HCT116 (cell line): ENCODE data around the gene BTN1A1. TPM values are rescaled to one million over a fixed set of nuclear protein-coding genes. Genes with fewer than 3 reads are reported as not detected.

Source experiments
- ATAC-seq: fragments of 200-7000 bp; cut with Tn5 transposase; 2 replicates; pipeline ENCODE4 v1.9.1; 2020; ENCODE audit warnings: mild to moderate bottlenecking, moderate library complexity
- BruUV-seq: library from RNA; stranded (reverse); fragments of 400-500 nt; replicated peaks from 2 replicates; lab custom pipeline; 2021; lab: Mats Ljungman, UMichigan
- CTCF ChIA-PET: fragments of 300-600 bp; sonication (Branson Sonifier 250); formaldehyde crosslinking; loops from one replicate; lab custom pipeline; 2021; ENCODE audit warnings: antibody characterized with exemption; lab: Charles Lee
- POLR2A ChIA-PET: fragments of 300-600, 350-600 bp; sonication (Branson Sonifier 250); formaldehyde crosslinking; loops from one replicate; lab custom pipeline; 2021; ENCODE audit warnings: antibody characterized with exemption; lab: Charles Lee
- RAD21 ChIA-PET, 2 experiments: fragments of 300-600 bp; sonication (Branson Sonifier 250); formaldehyde crosslinking; loops; one replicate each; lab custom pipeline; 2023; ENCODE audit warnings: low total read pairs in 2 of 2; ENCODE audit not compliant: uncharacterized antibody in 2 of 2, unreplicated experiment in 2 of 2, low non-redundant PET in 1 of 2; lab: Charles Lee
- DNase-seq: peaks from one replicate; pipeline ENCODE4 v3.0.0-alpha.2; 2010; ENCODE audit warnings: low read depth, low spot score
- H2AFZ ChIP-seq: fragments of 200-600 bp; shearing (Covaris generic), sonication (generic); 2 replicates; pipeline ENCODE4 v1.6.1; 2017; ENCODE audit warnings: low read depth, mixed run types, mixed read lengths, antibody characterized with exemption, low read length; ENCODE audit not compliant: poor library complexity, severe bottlenecking
- H3K27ac ChIP-seq: 2 replicates; pipeline ENCODE4 v1.5.1; 2012; ENCODE audit warnings: low read depth, low read length
- H3K27me3 ChIP-seq: fragments of 200-600 bp; sonication (generic); 2 replicates; pipeline ENCODE4 v1.6.1; 2016; ENCODE audit warnings: mixed run types, low read length, mixed read lengths; ENCODE audit not compliant: insufficient read depth
- H3K36me3 ChIP-seq, 2 experiments: fragments of 200-500 bp in 1 of 2; fragments of 200-600 bp in 1 of 2; sonication (Bioruptor generic) in 1 of 2; sonication (generic) in 1 of 2; 2 replicates each; pipeline versions ENCODE4 v1.5.1 to v1.6.1; 2014 to 2016; ENCODE audit warnings: low read length in 2 of 2, inconsistent platforms in 1 of 2, mixed read lengths in 1 of 2, mixed run types in 1 of 2; ENCODE audit not compliant: insufficient read depth in 2 of 2, control insufficient read depth in 1 of 2
- H3K4me1 ChIP-seq, 2 experiments: fragments of 200-600 bp in 1 of 2; sonication (generic) in 1 of 2; 2 replicates each; pipeline versions ENCODE4 v1.5.1 to v1.6.1; 2012 to 2017; ENCODE audit warnings: low read length in 2 of 2, inconsistent platforms in 1 of 2, mild to moderate bottlenecking in 1 of 2, mixed read lengths in 1 of 2, mixed run types in 1 of 2, moderate library complexity in 1 of 2; ENCODE audit not compliant: insufficient read depth in 2 of 2, control insufficient read depth in 1 of 2
- H3K4me2 ChIP-seq: fragments of 200-600 bp; sonication (generic); 2 replicates; pipeline ENCODE4 v1.6.1; 2017; ENCODE audit warnings: mixed run types, low read length, mixed read lengths
- H3K4me3 ChIP-seq, 2 experiments: fragments of 200-600 bp in 1 of 2; sonication (generic) in 1 of 2; replicated peaks in 1 of 2; 2 replicates each; pipeline ENCODE4 v1.5.1; 2011 to 2016; ENCODE audit warnings: low read length in 2 of 2, control low read depth in 1 of 2, low read depth in 1 of 2, mild to moderate bottlenecking in 1 of 2, mixed read lengths in 1 of 2, mixed run types in 1 of 2
- H3K79me2 ChIP-seq: fragments of 200-600 bp; sonication (generic); 2 replicates; pipeline ENCODE4 v1.6.1; 2017; ENCODE audit warnings: mild to moderate bottlenecking, mixed run types, low read length, moderate library complexity, mixed read lengths; ENCODE audit not compliant: insufficient read depth
- H3K9ac ChIP-seq: fragments of 200-600 bp; sonication (generic); 2 replicates; pipeline ENCODE4 v1.6.1; 2016; ENCODE audit warnings: low read length, mixed read lengths
- H3K9me2 ChIP-seq: fragments of 200-600 bp; sonication (generic), shearing (Covaris generic); 2 replicates; pipeline ENCODE4 v1.6.1; 2017; ENCODE audit warnings: mixed run types, mild to moderate bottlenecking, moderate library complexity; ENCODE audit not compliant: insufficient read depth
- H3K9me3 ChIP-seq, 2 experiments: fragments of 200-500 bp in 1 of 2; fragments of 200-600 bp in 1 of 2; sonication (Bioruptor generic) in 1 of 2; sonication (generic) in 1 of 2; 2 replicates each; pipeline ENCODE4 v1.6.1; 2014 to 2017; ENCODE audit warnings: low read length in 2 of 2, mixed read lengths in 2 of 2, inconsistent platforms in 1 of 2, low read depth in 1 of 2, mild to moderate bottlenecking in 1 of 2, mixed run types in 1 of 2, moderate library complexity in 1 of 2; ENCODE audit not compliant: control insufficient read depth in 1 of 2, insufficient read depth in 1 of 2
- H4K20me1 ChIP-seq: fragments of 200-600 bp; sonication (generic), shearing (Covaris generic); 2 replicates; pipeline ENCODE4 v1.6.1; 2017; ENCODE audit warnings: mixed run types, mild to moderate bottlenecking, moderate library complexity; ENCODE audit not compliant: insufficient read depth
- ATF3 ChIP-seq: IDR thresholded peaks from 2 replicates; pipeline ENCODE4 v1.6.1; 2012
- CBX3 ChIP-seq: IDR thresholded peaks from 2 replicates; pipeline ENCODE4 v1.6.1; 2012; ENCODE audit warnings: low read depth
- CEBPB ChIP-seq: IDR thresholded peaks from 2 replicates; pipeline ENCODE4 v1.6.1; 2012; ENCODE audit warnings: low read depth
- EGR1 ChIP-seq: IDR thresholded peaks from 2 replicates; pipeline ENCODE4 v1.6.1; 2012; ENCODE audit warnings: low read depth
- ELF1 ChIP-seq: IDR thresholded peaks from 2 replicates; pipeline ENCODE4 v1.6.1; 2012; ENCODE audit warnings: low read depth, borderline replicate concordance
- EZH2 ChIP-seq: fragments of 200-600 bp; sonication (generic); IDR thresholded peaks from 2 replicates; pipeline ENCODE4 v1.6.1; 2017; ENCODE audit warnings: antibody characterized with exemption, mixed run types
- FOSL1 ChIP-seq: IDR thresholded peaks from 2 replicates; pipeline ENCODE4 v1.6.1; 2012; ENCODE audit warnings: low read depth
- POLR2A ChIP-seq: IDR thresholded peaks from 2 replicates; pipeline ENCODE4 v1.7.0; 2011; ENCODE audit warnings: borderline replicate concordance; ENCODE audit not compliant: insufficient read depth, insufficient read length; ENCODE audit errors: extremely low read depth
- POLR2AphosphoS5 ChIP-seq: IDR thresholded peaks from 2 replicates; pipeline ENCODE4 v1.6.1; 2011; ENCODE audit warnings: mild to moderate bottlenecking, low read depth, low read length, moderate library complexity
- SIN3A ChIP-seq: IDR thresholded peaks from 2 replicates; pipeline ENCODE4 v1.6.1; 2012; ENCODE audit warnings: low read depth
- SP1 ChIP-seq: IDR thresholded peaks from 2 replicates; pipeline ENCODE4 v1.6.1; 2012; ENCODE audit warnings: low read depth
- SRF ChIP-seq: IDR thresholded peaks from 2 replicates; pipeline ENCODE4 v1.6.1; 2012; ENCODE audit warnings: low read depth
- YY1 ChIP-seq: IDR thresholded peaks from 2 replicates; pipeline ENCODE4 v1.6.1; 2011; ENCODE audit warnings: low read length, low read depth, moderate library complexity, mild to moderate bottlenecking; ENCODE audit not compliant: insufficient replicate concordance; ENCODE audit errors: extremely low read depth
- ZFX ChIP-seq: fragments of 450-650 bp; IDR thresholded peaks from 2 replicates; pipeline ENCODE4 v1.6.1; 2017
- intact Hi-C: fragments of 100-400 bp; cut with micrococcal nuclease; formaldehyde crosslinking; loops from 2 replicates; pipeline ENCODE4 v1.10.0; 2022
- total RNA-seq: library from RNA; stranded (reverse); gene quantifications from one replicate; pipeline ENCODE4 v1.2.1, GENCODE V29; 2021; ENCODE audit not compliant: unreplicated experiment
- TF ChIP-seq, protein P1 (sequence below): IDR thresholded peaks from 2 replicates; pipeline ENCODE4 v1.6.1; 2012; ENCODE audit warnings: low read depth

The BTN1A1 gene
- total RNA-seq, 1 experiment from 2014 or later, result 0.32 TPM

DNA sequence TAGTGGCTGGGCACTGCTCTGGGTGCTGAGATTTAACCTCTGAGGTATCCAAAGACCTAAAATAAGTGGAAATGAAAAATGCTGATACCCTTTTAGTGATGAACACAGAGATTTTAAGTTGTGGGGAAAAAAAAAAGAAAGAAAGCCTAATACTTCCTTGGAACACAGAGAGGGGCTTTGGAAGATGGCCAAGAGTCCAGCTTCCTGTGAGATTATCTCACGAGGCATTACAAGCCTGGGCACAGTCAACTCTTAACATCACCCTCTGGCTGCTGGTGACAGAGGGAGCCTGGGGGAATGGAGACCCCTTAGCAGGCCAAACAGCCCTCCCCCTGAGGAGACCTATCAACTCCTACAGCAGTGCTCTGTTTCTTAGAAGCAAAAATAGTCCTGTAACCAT is 22.7 kb upstream of the BTN1A1 start:
- no peaks in the 10 kb centered on the region for H3K79me2 ChIP-seq
- ATAC-seq (no peak), DNase-seq (no peak)
- H3K4me1 ChIP-seq, result peaks cover 15 to 28% of the 10 kb centered on the region in 2 experiments
- no TSS peak for BruUV-seq
- intact Hi-C loops, result no loop called here
- no peak overlapping the region for H2AFZ ChIP-seq
- no peak overlapping the region for H3K4me3 ChIP-seq
- H3K9me3 ChIP-seq, result peaks cover 3 to 4% of the 10 kb centered on the region in 2 experiments; a peak in 2 of 4 replicates
- H3K27me3 ChIP-seq, result no peaks in the 10 kb centered on the region
- RAD21 ChIA-PET, result no interaction called here
- POLR2A ChIA-PET, result no interaction called here
- no peak overlapping the region for H3K9ac ChIP-seq
- H3K9me2 ChIP-seq, result no peaks in the 10 kb centered on the region
- CTCF ChIA-PET, result no interaction called here
- no peaks in the 10 kb centered on the region for H4K20me1 ChIP-seq
- H3K27ac ChIP-seq, result no peak overlapping the region
- no peak overlapping the region for H3K4me2 ChIP-seq
- H3K36me3 ChIP-seq, result no peaks in the 10 kb centered on the region
- TF ChIP-seq SIN3A, result no peak
- TF ChIP-seq ELF1, result no peak
- TF ChIP-seq SP1, result no peak
- no peak for TF ChIP-seq SRF
- TF ChIP-seq EGR1, result no peak

DNA sequence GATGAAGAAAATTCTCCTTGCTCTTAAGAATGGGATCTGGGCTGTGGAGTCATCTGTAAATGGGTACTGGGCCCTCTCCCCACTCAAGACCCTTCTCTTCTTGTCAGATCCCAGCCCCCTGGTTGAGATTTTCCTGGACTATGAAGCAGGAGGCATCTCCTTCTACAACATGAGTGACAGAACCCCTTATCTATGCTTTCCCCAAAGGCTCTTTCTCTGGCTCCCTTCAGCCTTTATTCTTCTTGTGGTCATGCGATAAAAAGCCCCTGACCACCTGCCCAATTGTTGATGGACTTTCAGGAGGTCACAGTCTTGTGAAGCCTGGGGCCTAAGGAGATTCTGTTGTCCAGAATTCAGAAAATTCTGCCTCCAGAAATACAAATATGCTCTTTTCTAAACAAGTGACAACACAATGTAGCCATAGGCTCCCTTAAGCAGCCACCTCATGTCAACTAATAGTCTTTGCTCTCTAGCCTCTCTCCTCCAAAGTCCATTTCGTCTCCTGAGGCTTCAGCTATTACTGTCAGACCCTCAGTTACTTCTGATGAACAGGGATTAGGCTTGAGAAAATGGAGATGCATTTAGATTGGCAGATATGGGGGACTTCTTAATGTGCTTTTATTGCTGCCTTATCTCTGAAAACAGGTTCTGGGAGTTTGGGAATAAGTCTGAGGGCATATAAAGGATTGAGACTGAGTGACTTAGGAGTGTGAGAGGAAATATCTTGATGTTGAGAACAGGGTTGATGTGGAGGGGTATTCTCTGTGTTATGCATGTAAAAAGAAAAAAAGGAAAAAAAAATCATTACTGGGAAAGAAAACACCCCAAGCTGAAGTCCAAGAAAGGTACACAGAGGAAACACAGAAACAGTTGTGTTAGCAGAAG is 21.8 kb upstream of the BTN1A1 start:
- H3K79me2 ChIP-seq, result no peaks in the 10 kb centered on the region
- no peaks in the 10 kb centered on the region for H3K27me3 ChIP-seq
- H3K9me3 ChIP-seq, result peaks cover 0 to 3% of the 10 kb centered on the region in 2 experiments; a peak in 1 of 4 replicates
- H3K4me1 ChIP-seq, result peaks cover 15 to 24% of the 10 kb centered on the region in 2 experiments
- no peak overlapping the region for H3K4me2 ChIP-seq
- H3K36me3 ChIP-seq, result no peaks in the 10 kb centered on the region
- no peak overlapping the region for H3K9ac ChIP-seq
- POLR2A ChIA-PET, result no interaction called here
- RAD21 ChIA-PET, result no interaction called here
- CTCF ChIA-PET, result no interaction called here
- no peaks in the 10 kb centered on the region for H4K20me1 ChIP-seq
- intact Hi-C loops, result no loop called here
- no peak overlapping the region for H3K27ac ChIP-seq
- DNase-seq (no peak), ATAC-seq (no peak)
- BruUV-seq, result no TSS peak
- H2AFZ ChIP-seq, result no peak overlapping the region
- H3K9me2 ChIP-seq, result no peaks in the 10 kb centered on the region
- H3K4me3 ChIP-seq, result no peak overlapping the region
- TF ChIP-seq FOSL1, result no peak
- no peak for TF ChIP-seq ZFX
- TF ChIP-seq POLR2A, result no peak
- TF ChIP-seq SIN3A, result no peak
- no peak for TF ChIP-seq SP1
- TF ChIP-seq CEBPB, result no peak
- TF ChIP-seq CBX3, result no peak
- TF ChIP-seq ATF3, result no peak
- no peak for TF ChIP-seq POLR2AphosphoS5
- TF ChIP-seq EZH2, result no peak
- TF ChIP-seq, protein P1, sequence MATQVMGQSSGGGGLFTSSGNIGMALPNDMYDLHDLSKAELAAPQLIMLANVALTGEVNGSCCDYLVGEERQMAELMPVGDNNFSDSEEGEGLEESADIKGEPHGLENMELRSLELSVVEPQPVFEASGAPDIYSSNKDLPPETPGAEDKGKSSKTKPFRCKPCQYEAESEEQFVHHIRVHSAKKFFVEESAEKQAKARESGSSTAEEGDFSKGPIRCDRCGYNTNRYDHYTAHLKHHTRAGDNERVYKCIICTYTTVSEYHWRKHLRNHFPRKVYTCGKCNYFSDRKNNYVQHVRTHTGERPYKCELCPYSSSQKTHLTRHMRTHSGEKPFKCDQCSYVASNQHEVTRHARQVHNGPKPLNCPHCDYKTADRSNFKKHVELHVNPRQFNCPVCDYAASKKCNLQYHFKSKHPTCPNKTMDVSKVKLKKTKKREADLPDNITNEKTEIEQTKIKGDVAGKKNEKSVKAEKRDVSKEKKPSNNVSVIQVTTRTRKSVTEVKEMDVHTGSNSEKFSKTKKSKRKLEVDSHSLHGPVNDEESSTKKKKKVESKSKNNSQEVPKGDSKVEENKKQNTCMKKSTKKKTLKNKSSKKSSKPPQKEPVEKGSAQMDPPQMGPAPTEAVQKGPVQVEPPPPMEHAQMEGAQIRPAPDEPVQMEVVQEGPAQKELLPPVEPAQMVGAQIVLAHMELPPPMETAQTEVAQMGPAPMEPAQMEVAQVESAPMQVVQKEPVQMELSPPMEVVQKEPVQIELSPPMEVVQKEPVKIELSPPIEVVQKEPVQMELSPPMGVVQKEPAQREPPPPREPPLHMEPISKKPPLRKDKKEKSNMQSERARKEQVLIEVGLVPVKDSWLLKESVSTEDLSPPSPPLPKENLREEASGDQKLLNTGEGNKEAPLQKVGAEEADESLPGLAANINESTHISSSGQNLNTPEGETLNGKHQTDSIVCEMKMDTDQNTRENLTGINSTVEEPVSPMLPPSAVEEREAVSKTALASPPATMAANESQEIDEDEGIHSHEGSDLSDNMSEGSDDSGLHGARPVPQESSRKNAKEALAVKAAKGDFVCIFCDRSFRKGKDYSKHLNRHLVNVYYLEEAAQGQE, result no peak
- TF ChIP-seq YY1, result no peak
